CD4-positive, alpha-beta T cell (primary cell): ENCODE data around the gene GRB2. TPM values are rescaled to one million over a fixed set of nuclear protein-coding genes. Genes with fewer than 3 reads are reported as not detected.
"Not testable (repeated sequence)": the region's sequence is repeated elsewhere in the genome, so short reads cannot be mapped to it uniquely, and the experiment has no call there.

Experiments used
- ATAC-seq: fragments of 200-7000 bp; cut with Tn5 transposase; one replicate; pipeline ENCODE4 v1.10.0; 2022; ENCODE audit warnings: mild to moderate bottlenecking; ENCODE audit not compliant: poor library complexity
- CTCF ChIA-PET: fragments of 350-600 bp; sonication (Branson Sonifier 250); formaldehyde crosslinking; loops from one replicate; lab custom pipeline; 2021; ENCODE audit warnings: antibody characterized with exemption, inconsistent platforms; lab: Charles Lee
- POLR2A ChIA-PET: fragments of 350-600 bp; sonication (Branson Sonifier 250); formaldehyde crosslinking; loops from one replicate; lab custom pipeline; 2021; ENCODE audit warnings: antibody characterized with exemption, inconsistent platforms; lab: Charles Lee
- DNase-seq, 14 experiments: peaks; one replicate each; pipeline ENCODE4 v3.0.0-alpha.2; 2013 to 2020; ENCODE audit warnings: mixed read lengths in 2 of 14
- H3K27ac ChIP-seq, 2 donors: one replicate each; pipeline versions ENCODE4 v1.5.1 to v1.7.0; 2013; ENCODE audit warnings: low read length in 2 of 2, low read depth in 1 of 2, mild to moderate bottlenecking in 1 of 2
- H3K27me3 ChIP-seq, 2 experiments: 1 replicate in 1 of 2; 2 replicates in 1 of 2; pipeline versions ENCODE4 v1.6.1 to v1.7.0; 2013; ENCODE audit warnings: low read length in 2 of 2, control low read depth in 1 of 2, mild to moderate bottlenecking in 1 of 2, moderate library complexity in 1 of 2; ENCODE audit not compliant: insufficient read depth in 2 of 2, control insufficient read depth in 1 of 2
- H3K36me3 ChIP-seq: one replicate; pipeline ENCODE4 v1.6.1; 2013; ENCODE audit warnings: low read length, control low read depth; ENCODE audit not compliant: insufficient read depth
- H3K4me1 ChIP-seq: one replicate; pipeline ENCODE4 v1.6.1; 2013; ENCODE audit warnings: low read length, control low read depth; ENCODE audit not compliant: insufficient read depth
- H3K4me3 ChIP-seq: one replicate; pipeline ENCODE4 v1.5.1; 2013; ENCODE audit warnings: mild to moderate bottlenecking, low read length, moderate library complexity
- H3K9me3 ChIP-seq, 2 experiments: 1 replicate in 1 of 2; 2 replicates in 1 of 2; pipeline versions ENCODE4 v1.6.1 to v1.7.0; 2013; ENCODE audit warnings: low read length in 2 of 2, mild to moderate bottlenecking in 2 of 2, control low read depth in 1 of 2, moderate library complexity in 1 of 2; ENCODE audit not compliant: control insufficient read depth in 1 of 2, insufficient read depth in 1 of 2
- H3K27ac Mint-ChIP-seq: one replicate; pipeline ENCODE4 v1.8.0; 2020; ENCODE audit warnings: mixed read lengths
- H3K27me3 Mint-ChIP-seq: one replicate; pipeline ENCODE4 v1.8.0; 2021; ENCODE audit warnings: mixed read lengths
- H3K36me3 Mint-ChIP-seq: one replicate; pipeline ENCODE4 v1.8.0; 2021; ENCODE audit warnings: low read depth, mixed read lengths
- H3K4me1 Mint-ChIP-seq: one replicate; pipeline ENCODE4 v1.8.0; 2021; ENCODE audit warnings: low read depth, mixed read lengths
- H3K4me3 Mint-ChIP-seq: one replicate; pipeline ENCODE4 v1.8.0; 2020; ENCODE audit warnings: mild to moderate bottlenecking, mixed read lengths
- H3K9me3 Mint-ChIP-seq: one replicate; pipeline ENCODE4 v1.8.0; 2020; ENCODE audit warnings: mixed read lengths
- CTCF ChIP-seq: fragments of 200-600 bp; IDR thresholded peaks from one replicate; pipeline ENCODE4 v1.8.0; 2022; ENCODE audit warnings: antibody characterized with exemption, mild to moderate bottlenecking
- intact Hi-C, 2 experiments: fragments of 100-400 bp; cut with DNase I in 1 of 2; cut with micrococcal nuclease in 1 of 2; formaldehyde crosslinking; loops; one replicate each; pipeline versions ENCODE4 v1.15.1 to v1.9.0; 2023 to 2025; cut with DNase I, micrococcal nuclease
- total RNA-seq, 174 experiments: library from RNA in 2 of 174; stranded (reverse) in 2 of 174; gene quantifications; one replicate each; pipeline ENCODE4 v1.2.3 and lab custom pipeline; 2021 to 2026

GRB2 gene
- total RNA-seq, 2 experiments from 2014 or later, result 88.8 to 92.6 TPM

GRCh38 chr17:75439287-75439686, 33.8 kb upstream of the GRB2 start:
- DNase-seq (no peak), ATAC-seq (no peak)
- peaks cover 18% of the 10 kb centered on the region for H3K4me1 Mint-ChIP-seq
- CTCF ChIA-PET, result no interaction called here
- no peak overlapping the region for H3K27ac Mint-ChIP-seq
- no peaks in the 10 kb centered on the region for H3K9me3 ChIP-seq
- H3K27ac ChIP-seq, result no peak overlapping the region
- H3K27me3 Mint-ChIP-seq, result no peaks in the 10 kb centered on the region
- H3K27me3 ChIP-seq, result no peaks in the 10 kb centered on the region
- intact Hi-C loops, result no loop called here
- no peaks in the 10 kb centered on the region for H3K36me3 ChIP-seq
- peaks cover 19% of the 10 kb centered on the region for H3K4me1 ChIP-seq
- H3K36me3 Mint-ChIP-seq, result no peaks in the 10 kb centered on the region
- H3K9me3 Mint-ChIP-seq, result no peaks in the 10 kb centered on the region
- TF ChIP-seq CTCF, result no peak
- no peak overlapping the region for H3K4me3 Mint-ChIP-seq
- POLR2A ChIA-PET, result no interaction called here
- no peak overlapping the region for H3K4me3 ChIP-seq

DNA sequence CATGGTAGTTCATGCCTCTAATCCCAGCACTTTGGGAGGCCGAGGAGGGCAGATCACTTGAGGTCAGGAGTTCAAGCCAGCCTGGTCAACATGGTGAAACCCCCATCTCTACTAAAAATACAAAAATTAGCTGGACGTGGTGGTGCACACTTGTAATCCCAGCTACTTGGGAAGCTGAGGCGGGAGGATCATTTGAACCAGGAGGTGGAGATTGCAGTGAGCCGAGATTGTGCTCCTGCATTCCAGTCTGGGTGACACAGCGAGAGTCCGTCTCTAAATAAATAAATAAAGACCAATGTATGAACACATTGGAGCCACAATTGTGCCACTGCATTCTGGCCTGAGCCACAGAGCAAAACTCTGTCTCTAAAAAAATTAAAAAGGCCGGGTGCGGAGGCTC, 31.9 kb upstream of the GRB2 start:
- H3K4me3 Mint-ChIP-seq, H3K36me3 ChIP-seq, DNase-seq, ATAC-seq, H3K4me3 ChIP-seq, H3K27me3 ChIP-seq, H3K27me3 Mint-ChIP-seq, H3K36me3 Mint-ChIP-seq, H3K9me3 Mint-ChIP-seq, H3K27ac Mint-ChIP-seq, CTCF ChIA-PET, H3K27ac ChIP-seq, POLR2A ChIA-PET, intact Hi-C loops, H3K9me3 ChIP-seq: not testable (repeated sequence)
- H3K4me1 Mint-ChIP-seq, result peaks cover 18% of the 10 kb centered on the region
- H3K4me1 ChIP-seq, result peaks cover 19% of the 10 kb centered on the region

- not testable (repeated sequence) for H3K9me3 ChIP-seq, H3K4me3 Mint-ChIP-seq, H3K27ac ChIP-seq, H3K27me3 Mint-ChIP-seq, DNase-seq, H3K27ac Mint-ChIP-seq, H3K36me3 ChIP-seq, H3K9me3 Mint-ChIP-seq, ATAC-seq, H3K4me3 ChIP-seq, H3K27me3 ChIP-seq, H3K36me3 Mint-ChIP-seq
- intact Hi-C loops, result loop anchor here in 1 of 2 experiments (2.0 kb wide), 1 partner anchor 82 kb away; the partner anchor contains the start of gene TSEN54
- H3K4me1 ChIP-seq, result peaks cover 19% of the 10 kb centered on the region
- CTCF ChIA-PET, result interaction anchor here (1.3 kb wide), 1 partner anchor 28 kb away, joined by 3 read pairs; no protein-coding TSS in a partner anchor
- H3K4me1 Mint-ChIP-seq, result peaks cover 18% of the 10 kb centered on the region
- POLR2A ChIA-PET, result interaction anchor here (1.0 kb wide), 1 partner anchor 82 kb away, joined by 4 read pairs; the partner anchor contains the start of gene TSEN54
Measured at GRCh38 chr17:75434433-75434832, 29.0 kb upstream of the GRB2 start.

- Mint-ChIP-seq H3K27me3 (no peaks in the 10 kb centered on the region), H3K4me3 (no peak overlapping the region)
Measured at GRCh38 chr17:75433218-75433783, 27.8 kb upstream of the GRB2 start.

More at GRCh38 chr17:75433218-75433783, 27.8 kb upstream of the GRB2 start:
- intact Hi-C loops, result no loop called here
- TF ChIP-seq CTCF, result no peak
- Histone ChIP-seq H3K27ac (no peak overlapping the region), H3K4me3 (no peak overlapping the region), H3K27me3 (no peaks in the 10 kb centered on the region), H3K36me3 (no peaks in the 10 kb centered on the region), H3K4me1 (peaks cover 19% of the 10 kb centered on the region), H3K9me3 (no peaks in the 10 kb centered on the region)
- peaks cover 18% of the 10 kb centered on the region for H3K4me1 Mint-ChIP-seq
- DNase-seq (no peak), ATAC-seq (no peak)
- no peaks in the 10 kb centered on the region for H3K9me3 Mint-ChIP-seq
- POLR2A ChIA-PET, result interaction anchor here (0.6 kb wide), 2 partner anchors 37 to 72 kb away, joined by 3 read pairs; no protein-coding TSS in a partner anchor
- H3K36me3 Mint-ChIP-seq, result no peaks in the 10 kb centered on the region
- CTCF ChIA-PET, result interaction anchor here (1.3 kb wide), 1 partner anchor 29 kb away, joined by 3 read pairs; no protein-coding TSS in a partner anchor
- H3K27ac Mint-ChIP-seq, result no peak overlapping the region
